HEK293 (cell line): Measurements from ENCODE around the gene PARP9.
A peak's percentile ranks its signal among the peaks of the same experiment; 100 is the strongest.

Source experiments
- GFI1B ChIP-seq: fragments of 450-650 bp; formaldehyde crosslinking; IDR thresholded peaks from 2 replicates; pipeline ENCODE4 v1.5.1; 2016; ENCODE audit warnings: missing biosample characterization, missing genetic modification characterization
- GLIS2 ChIP-seq: fragments of 450-650 bp; formaldehyde crosslinking; IDR thresholded peaks from 2 replicates; pipeline ENCODE4 v1.5.1; 2016; ENCODE audit warnings: missing biosample characterization, missing genetic modification characterization
- KLF16 ChIP-seq: fragments of 450-650 bp; formaldehyde crosslinking; IDR thresholded peaks from 2 replicates; pipeline ENCODE4 v1.5.1; 2017; ENCODE audit warnings: missing biosample characterization, missing genetic modification characterization
- MZF1 ChIP-seq: fragments of 450-650 bp; formaldehyde crosslinking; IDR thresholded peaks from 2 replicates; pipeline ENCODE4 v1.5.1; 2017; ENCODE audit warnings: missing biosample characterization, missing genetic modification characterization, borderline replicate concordance
- SP7 ChIP-seq: fragments of 450-650 bp; formaldehyde crosslinking; IDR thresholded peaks from 2 replicates; pipeline ENCODE4 v1.5.1; 2016; ENCODE audit warnings: missing biosample characterization, missing genetic modification characterization
- YY2 ChIP-seq: fragments of 450-650 bp; formaldehyde crosslinking; IDR thresholded peaks from 2 replicates; pipeline ENCODE4 v1.5.1; 2016; ENCODE audit warnings: missing biosample characterization, missing genetic modification characterization
- ZBTB11 ChIP-seq: fragments of 450-650 bp; formaldehyde crosslinking; conservative IDR thresholded peaks from 2 replicates; pipeline ENCODE4 v1.5.1; 2016; ENCODE audit warnings: low read depth, missing biosample characterization, missing genetic modification characterization
- ZBTB7A ChIP-seq: fragments of 450-650 bp; formaldehyde crosslinking; IDR thresholded peaks from 2 replicates; pipeline ENCODE4 v1.5.1; 2016; ENCODE audit warnings: low read depth, missing biosample characterization, missing genetic modification characterization
- ZEB2 ChIP-seq: fragments of 450-650 bp; formaldehyde crosslinking; IDR thresholded peaks from 2 replicates; pipeline ENCODE4 v1.5.1; 2016; ENCODE audit warnings: missing biosample characterization, missing genetic modification characterization
- ZNF184 ChIP-seq: fragments of 450-650 bp; IDR thresholded peaks from 2 replicates; pipeline ENCODE4 v1.5.1; 2018; ENCODE audit warnings: missing biosample characterization, mild to moderate bottlenecking, missing genetic modification characterization
- ZNF19 ChIP-seq: fragments of 450-650 bp; formaldehyde crosslinking; IDR thresholded peaks from 2 replicates; pipeline ENCODE4; 2016; ENCODE audit warnings: missing biosample characterization, missing genetic modification characterization, low read depth
- ZNF366 ChIP-seq: fragments of 450-650 bp; formaldehyde crosslinking; conservative IDR thresholded peaks from 2 replicates; pipeline ENCODE4 v1.5.1; 2016; ENCODE audit warnings: missing biosample characterization, missing genetic modification characterization
- ZNF37A ChIP-seq: fragments of 450-650 bp; IDR thresholded peaks from 2 replicates; pipeline ENCODE4 v1.5.1; 2018; ENCODE audit warnings: missing biosample characterization, missing genetic modification characterization
- ZNF394 ChIP-seq: fragments of 450-650 bp; formaldehyde crosslinking; IDR thresholded peaks from 2 replicates; pipeline ENCODE4 v1.5.1; 2016; ENCODE audit warnings: missing biosample characterization, missing genetic modification characterization, mild to moderate bottlenecking, moderate library complexity, borderline replicate concordance
- ZNF580 ChIP-seq: fragments of 450-650 bp; formaldehyde crosslinking; IDR thresholded peaks from 2 replicates; pipeline ENCODE4 v1.5.1; 2016; ENCODE audit warnings: missing biosample characterization, missing genetic modification characterization
- ZNF600 ChIP-seq: fragments of 450-650 bp; formaldehyde crosslinking; IDR thresholded peaks from 2 replicates; pipeline ENCODE4 v1.5.1; 2016; ENCODE audit warnings: missing biosample characterization, missing genetic modification characterization
- ZNF660 ChIP-seq: fragments of 450-650 bp; IDR thresholded peaks from 2 replicates; pipeline ENCODE4 v1.5.1; 2018; ENCODE audit warnings: missing biosample characterization, mild to moderate bottlenecking, missing genetic modification characterization
- ZNF704 ChIP-seq: fragments of 450-650 bp; formaldehyde crosslinking; IDR thresholded peaks from 2 replicates; pipeline ENCODE4 v1.5.1; 2016; ENCODE audit warnings: missing biosample characterization, missing genetic modification characterization
- ZNF707 ChIP-seq: fragments of 450-650 bp; formaldehyde crosslinking; IDR thresholded peaks from 2 replicates; pipeline ENCODE4 v1.5.1; 2016; ENCODE audit warnings: missing biosample characterization, missing genetic modification characterization
- ZNF785 ChIP-seq: fragments of 450-650 bp; formaldehyde crosslinking; IDR thresholded peaks from 2 replicates; pipeline ENCODE4 v1.5.1; 2016; ENCODE audit warnings: missing biosample characterization, missing genetic modification characterization
- TF ChIP-seq, protein P1 (sequence below): fragments of 450-650 bp; formaldehyde crosslinking; IDR thresholded peaks from 2 replicates; pipeline ENCODE4 v1.5.1; 2016; ENCODE audit warnings: missing biosample characterization, missing genetic modification characterization
- TF ChIP-seq, protein P2 (sequence below): fragments of 450-650 bp; formaldehyde crosslinking; IDR thresholded peaks from 2 replicates; pipeline ENCODE4 v1.5.1; 2016; ENCODE audit warnings: missing biosample characterization, missing genetic modification characterization

The PARP9 gene

DNA sequence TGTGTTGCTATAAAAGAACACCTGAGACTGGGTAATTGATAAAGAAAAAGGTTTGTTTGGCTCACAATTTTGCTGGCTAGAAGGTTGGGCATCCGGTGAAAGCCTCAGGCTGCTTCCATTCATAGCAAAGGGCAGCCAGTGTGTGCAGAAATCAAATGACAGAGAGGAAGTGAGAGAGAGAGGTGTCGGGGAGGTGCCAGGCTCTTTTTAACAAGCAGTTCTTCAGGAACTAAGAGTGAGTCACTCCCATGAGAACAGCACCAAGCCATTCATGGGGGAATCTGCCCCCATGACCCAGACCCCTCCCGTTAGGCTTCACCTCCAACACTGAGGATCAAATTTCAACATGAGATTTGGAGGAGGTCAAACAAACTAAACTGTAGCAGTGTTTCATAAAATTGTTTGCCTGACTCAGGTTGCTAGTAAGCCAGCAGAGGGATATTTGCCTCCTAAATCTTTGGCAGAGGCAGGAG, 8.9 kb upstream of the PARP9 start (continued):
- TF ChIP-seq ZNF37A (tag by site-specific recombination), result no peak
- TF ChIP-seq ZNF785, result no peak
- TF ChIP-seq ZBTB11 (tag by site-specific recombination), result no peak
- no peak for TF ChIP-seq ZEB2
- TF ChIP-seq ZNF580, result no peak
- 0 out of 2 replicates have a peak, but pooled peaks have one; percentile 24 for TF ChIP-seq ZNF366 (tag by site-specific recombination)
- no peak for TF ChIP-seq ZNF19 (tag by site-specific recombination)
- TF ChIP-seq ZNF600, result no peak
- TF ChIP-seq ZNF704 (tag by site-specific recombination), result no peak
- peak; percentile 76; the same call in 1 of the 2 replicates for TF ChIP-seq SP7
- peak; percentile 75 for TF ChIP-seq GLIS2 (tag by site-specific recombination)
- TF ChIP-seq, protein P1, sequence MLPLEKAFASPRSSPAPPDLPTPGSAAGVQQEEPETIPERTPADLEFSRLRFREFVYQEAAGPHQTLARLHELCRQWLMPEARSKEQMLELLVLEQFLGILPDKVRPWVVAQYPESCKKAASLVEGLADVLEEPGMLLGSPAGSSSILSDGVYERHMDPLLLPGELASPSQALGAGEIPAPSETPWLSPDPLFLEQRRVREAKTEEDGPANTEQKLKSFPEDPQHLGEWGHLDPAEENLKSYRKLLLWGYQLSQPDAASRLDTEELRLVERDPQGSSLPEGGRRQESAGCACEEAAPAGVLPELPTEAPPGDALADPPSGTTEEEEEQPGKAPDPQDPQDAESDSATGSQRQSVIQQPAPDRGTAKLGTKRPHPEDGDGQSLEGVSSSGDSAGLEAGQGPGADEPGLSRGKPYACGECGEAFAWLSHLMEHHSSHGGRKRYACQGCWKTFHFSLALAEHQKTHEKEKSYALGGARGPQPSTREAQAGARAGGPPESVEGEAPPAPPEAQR (tag by site-specific recombination), result no peak
- TF ChIP-seq ZNF707 (tag by site-specific recombination), result no peak
- 0 out of 2 replicates have a peak, but pooled peaks have one; percentile 29 for TF ChIP-seq ZNF394 (tag by site-specific recombination)
- no peak for TF ChIP-seq KLF16 (tag by site-specific recombination)
- TF ChIP-seq YY2 (tag by site-specific recombination), result no peak
- 0 out of 2 replicates have a peak, but pooled peaks have one; percentile 60 for TF ChIP-seq GFI1B (tag by site-specific recombination)
- TF ChIP-seq ZNF660 (tag by site-specific recombination), result 0 out of 2 replicates have a peak, but pooled peaks have one; percentile 49
- no peak for TF ChIP-seq ZBTB7A
- TF ChIP-seq ZNF184 (tag by site-specific recombination), result 0 out of 2 replicates have a peak, but pooled peaks have one; percentile 23
- TF ChIP-seq, protein P2, sequence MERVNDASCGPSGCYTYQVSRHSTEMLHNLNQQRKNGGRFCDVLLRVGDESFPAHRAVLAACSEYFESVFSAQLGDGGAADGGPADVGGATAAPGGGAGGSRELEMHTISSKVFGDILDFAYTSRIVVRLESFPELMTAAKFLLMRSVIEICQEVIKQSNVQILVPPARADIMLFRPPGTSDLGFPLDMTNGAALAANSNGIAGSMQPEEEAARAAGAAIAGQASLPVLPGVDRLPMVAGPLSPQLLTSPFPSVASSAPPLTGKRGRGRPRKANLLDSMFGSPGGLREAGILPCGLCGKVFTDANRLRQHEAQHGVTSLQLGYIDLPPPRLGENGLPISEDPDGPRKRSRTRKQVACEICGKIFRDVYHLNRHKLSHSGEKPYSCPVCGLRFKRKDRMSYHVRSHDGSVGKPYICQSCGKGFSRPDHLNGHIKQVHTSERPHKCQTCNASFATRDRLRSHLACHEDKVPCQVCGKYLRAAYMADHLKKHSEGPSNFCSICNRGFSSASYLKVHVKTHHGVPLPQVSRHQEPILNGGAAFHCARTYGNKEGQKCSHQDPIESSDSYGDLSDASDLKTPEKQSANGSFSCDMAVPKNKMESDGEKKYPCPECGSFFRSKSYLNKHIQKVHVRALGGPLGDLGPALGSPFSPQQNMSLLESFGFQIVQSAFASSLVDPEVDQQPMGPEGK (tag by site-specific recombination), result peak; percentile 85
- TF ChIP-seq MZF1, result peak; percentile 50; the same call in 1 of the 2 replicates
